HG02973 (cell line): ENCODE measurements around the gene GUCY2D.

ENCODE experiments used
- ATAC-seq: cut with Tn5 transposase; IDR thresholded peaks from one replicate; pipeline ENCODE4 v1.9.1; 2021; ENCODE audit warnings: moderate library complexity; ENCODE audit not compliant: unreplicated experiment

Gene GUCY2D

GRCh38 chr17:7989781-7990655, 12.4 kb upstream of the GUCY2D start:
- ATAC-seq, result no peak

GRCh38 chr17:7992516-7992915, 9.9 kb upstream of the GUCY2D start:
- no peak for ATAC-seq

DNA sequence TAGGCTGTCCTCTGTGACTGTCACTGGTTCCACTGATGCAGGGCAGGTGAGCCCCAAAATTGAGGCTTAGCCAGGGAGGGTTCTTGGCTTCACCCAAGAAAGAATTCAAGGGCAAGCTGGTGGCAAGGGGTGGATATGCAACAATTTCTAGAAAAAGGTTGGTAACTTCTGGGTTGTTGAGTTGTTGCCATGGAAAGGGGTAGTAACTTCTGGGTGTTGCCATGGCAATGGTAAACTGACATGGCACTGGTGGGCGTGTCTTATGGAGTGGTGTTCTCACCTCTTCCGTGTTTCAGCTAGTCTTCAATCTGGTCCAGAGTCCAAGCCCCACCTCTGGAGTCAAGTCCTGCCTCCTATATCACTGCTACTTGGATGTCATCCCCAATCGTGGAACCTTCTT, 9.5 kb upstream of the GUCY2D start:
- ATAC-seq, result no peak

- ATAC-seq, result no peak
Measured at GRCh38 chr17:7993972-7994589, 8.3 kb upstream of the GUCY2D start.

DNA sequence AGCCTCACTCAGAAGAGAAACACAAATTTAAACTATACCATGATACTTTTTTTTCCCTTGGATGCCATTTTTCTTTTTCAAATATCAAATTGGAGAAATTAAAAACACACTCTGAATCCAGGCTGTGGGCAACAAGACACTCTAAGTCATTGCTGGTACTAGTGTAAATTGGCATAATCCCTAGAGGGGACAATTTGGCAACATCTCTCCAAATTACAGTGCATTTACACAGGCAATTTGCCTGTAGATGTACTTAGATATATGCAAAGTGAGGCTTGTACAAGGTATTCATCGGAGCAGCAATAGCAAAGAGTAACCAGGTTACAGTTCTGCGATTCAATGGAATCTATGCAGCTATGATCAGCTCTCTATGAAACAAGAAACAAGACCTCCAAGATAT, 6.7 kb upstream of the GUCY2D start:
- ATAC-seq, result no peak

- no peak for ATAC-seq
Measured at GRCh38 chr17:7997186-7997585, 5.2 kb upstream of the GUCY2D start.

DNA sequence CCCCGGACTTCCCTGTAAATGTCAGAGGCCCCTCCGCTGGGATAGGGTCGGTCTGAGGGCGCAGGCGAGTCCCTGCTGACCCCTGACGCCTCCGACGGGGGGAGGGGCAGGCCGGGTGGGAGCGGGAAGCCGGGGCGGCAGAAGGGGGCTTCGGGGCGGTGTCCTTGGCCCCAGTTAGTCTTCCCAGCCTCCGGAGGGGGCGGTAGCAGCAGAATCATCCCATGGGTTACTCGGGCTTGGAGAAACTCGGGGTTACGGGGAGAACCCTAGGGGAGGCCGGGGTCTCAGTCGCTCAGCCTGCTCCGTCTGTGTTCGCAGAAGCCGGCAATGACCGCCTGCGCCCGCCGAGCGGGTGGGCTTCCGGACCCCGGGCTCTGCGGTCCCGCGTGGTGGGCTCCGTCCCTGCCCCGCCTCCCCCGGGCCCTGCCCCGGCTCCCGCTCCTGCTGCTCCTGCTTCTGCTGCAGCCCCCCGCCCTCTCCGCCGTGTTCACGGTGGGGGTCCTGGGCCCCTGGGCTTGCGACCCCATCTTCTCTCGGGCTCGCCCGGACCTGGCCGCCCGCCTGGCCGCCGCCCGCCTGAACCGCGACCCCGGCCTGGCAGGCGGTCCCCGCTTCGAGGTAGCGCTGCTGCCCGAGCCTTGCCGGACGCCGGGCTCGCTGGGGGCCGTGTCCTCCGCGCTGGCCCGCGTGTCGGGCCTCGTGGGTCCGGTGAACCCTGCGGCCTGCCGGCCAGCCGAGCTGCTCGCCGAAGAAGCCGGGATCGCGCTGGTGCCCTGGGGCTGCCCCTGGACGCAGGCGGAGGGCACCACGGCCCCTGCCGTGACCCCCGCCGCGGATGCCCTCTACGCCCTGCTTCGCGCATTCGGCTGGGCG, 542 bp downstream of the GUCY2D start:
- ATAC-seq, result no peak

DNA sequence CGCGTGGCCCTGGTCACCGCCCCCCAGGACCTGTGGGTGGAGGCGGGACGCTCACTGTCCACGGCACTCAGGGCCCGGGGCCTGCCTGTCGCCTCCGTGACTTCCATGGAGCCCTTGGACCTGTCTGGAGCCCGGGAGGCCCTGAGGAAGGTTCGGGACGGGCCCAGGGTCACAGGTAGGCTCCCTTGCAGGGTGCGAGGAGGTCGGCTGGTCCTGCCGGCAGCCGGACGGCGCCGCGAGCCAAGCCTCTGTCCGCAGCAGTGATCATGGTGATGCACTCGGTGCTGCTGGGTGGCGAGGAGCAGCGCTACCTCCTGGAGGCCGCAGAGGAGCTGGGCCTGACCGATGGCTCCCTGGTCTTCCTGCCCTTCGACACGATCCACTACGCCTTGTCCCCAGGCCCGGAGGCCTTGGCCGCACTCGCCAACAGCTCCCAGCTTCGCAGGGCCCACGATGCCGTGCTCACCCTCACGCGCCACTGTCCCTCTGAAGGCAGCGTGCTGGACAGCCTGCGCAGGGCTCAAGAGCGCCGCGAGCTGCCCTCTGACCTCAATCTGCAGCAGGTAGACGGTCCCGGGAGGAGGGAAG, 1.3 kb downstream of the GUCY2D start:
- no peak for ATAC-seq

DNA sequence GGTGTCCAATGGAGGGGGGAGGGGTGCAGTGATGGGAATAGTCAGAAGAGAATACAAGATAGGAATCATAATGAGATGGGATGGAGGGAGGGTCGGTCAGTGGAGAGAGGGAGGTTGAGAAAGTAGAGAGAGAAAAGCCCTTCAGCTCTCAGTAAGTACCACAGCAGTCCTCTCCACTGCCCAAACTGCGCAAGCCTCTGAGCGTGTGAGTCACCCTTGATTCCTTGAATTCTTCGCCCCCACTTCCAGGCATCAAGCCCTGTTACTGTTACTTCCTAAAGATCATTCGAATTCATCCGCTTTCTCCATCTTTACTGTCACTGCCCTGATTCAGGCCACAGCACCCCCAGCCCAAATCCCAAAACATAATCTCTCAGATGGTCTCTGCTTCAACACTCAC, 2.5 kb downstream of the GUCY2D start:
- ATAC-seq, result no peak

GRCh38 chr17:8005357-8005756, 2.9 kb downstream of the GUCY2D start:
- no peak for ATAC-seq

GRCh38 chr17:8005967-8006730, 3.7 kb downstream of the GUCY2D start:
- ATAC-seq, result no peak

DNA sequence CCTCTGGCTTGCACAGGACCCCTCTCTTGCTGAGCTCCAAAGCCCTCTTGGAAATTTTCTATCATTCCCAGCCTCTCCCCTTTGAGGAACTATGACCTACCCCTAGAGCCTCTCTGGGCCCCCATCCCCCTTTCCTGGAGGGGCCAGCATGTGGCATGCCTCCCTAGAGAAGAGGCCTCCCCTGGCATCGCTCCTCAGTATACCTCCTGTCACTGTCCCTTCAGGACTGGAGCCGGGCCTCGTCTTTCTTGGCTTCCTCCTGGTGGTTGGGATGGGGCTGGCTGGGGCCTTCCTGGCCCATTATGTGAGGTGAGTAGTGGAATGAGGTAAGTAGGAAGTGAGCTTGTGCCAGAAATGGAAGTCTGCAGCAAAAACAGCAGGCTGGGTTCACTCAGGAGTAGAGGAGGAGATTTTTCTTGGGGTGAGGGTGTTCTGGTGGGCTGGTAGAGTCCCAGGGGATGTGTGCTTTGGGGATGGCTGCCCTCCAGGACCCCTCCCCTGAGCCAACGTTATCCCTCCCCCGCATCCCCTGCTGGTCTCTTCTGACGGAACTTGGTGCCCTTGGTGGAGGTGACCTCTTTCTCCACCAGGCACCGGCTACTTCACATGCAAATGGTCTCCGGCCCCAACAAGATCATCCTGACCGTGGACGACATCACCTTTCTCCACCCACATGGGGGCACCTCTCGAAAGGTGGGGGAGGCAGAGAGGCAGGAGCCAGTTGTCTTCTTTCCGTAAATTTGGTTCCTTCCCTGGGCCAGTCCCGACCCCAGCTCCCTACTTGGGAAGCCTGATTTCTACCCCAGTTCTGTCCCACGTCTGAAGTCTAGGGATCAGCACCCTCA, 4.6 kb downstream of the GUCY2D start:
- ATAC-seq, result no peak

DNA sequence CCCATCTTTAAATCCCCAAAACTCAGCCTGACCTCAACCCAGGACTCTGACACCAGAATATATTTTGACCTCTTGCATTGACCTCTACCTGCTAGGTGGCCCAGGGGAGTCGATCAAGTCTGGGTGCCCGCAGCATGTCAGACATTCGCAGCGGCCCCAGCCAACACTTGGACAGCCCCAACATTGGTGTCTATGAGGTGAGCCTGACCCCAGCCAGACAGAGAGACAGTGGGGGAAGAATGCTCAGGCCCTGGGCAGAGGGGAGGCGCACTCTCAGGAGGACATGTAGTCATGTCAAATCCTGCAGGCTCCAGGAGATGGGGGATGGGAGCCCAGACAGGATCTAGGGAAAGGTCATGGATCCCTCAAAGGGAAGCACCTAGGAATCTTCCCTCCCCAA, 5.4 kb downstream of the GUCY2D start:
- no peak for ATAC-seq

DNA sequence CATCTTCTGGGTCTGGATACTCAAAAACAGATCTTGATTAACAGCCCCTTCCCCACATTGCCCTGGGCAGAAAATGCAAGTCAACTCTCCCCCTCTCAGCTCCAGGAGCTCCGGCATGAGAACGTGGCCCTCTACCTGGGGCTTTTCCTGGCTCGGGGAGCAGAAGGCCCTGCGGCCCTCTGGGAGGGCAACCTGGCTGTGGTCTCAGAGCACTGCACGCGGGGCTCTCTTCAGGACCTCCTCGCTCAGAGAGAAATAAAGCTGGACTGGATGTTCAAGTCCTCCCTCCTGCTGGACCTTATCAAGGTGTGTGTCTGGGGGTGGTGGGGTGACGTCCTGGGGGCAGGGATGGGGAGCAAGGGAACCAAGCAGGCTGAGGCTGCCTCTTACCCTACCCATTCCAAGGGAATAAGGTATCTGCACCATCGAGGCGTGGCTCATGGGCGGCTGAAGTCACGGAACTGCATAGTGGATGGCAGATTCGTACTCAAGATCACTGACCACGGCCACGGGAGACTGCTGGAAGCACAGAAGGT, 9.7 kb downstream of the GUCY2D start:
- no peak for ATAC-seq

GRCh38 chr17:8012996-8013640, 10.7 kb downstream of the GUCY2D start:
- ATAC-seq, result no peak

- no peak for ATAC-seq
Measured at GRCh38 chr17:8013731-8014557, 11.5 kb downstream of the GUCY2D start.

DNA sequence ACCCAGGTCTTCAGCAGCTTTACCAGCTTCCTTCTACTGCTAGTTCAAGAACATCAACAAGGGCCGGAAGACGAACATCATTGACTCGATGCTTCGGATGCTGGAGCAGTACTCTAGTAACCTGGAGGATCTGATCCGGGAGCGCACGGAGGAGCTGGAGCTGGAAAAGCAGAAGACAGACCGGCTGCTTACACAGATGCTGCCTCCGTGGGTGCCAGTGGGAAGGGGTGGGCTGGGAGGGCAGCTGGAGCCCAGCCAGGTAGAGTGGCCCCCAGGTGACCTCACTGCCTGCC, 12.1 kb downstream of the GUCY2D start:
- ATAC-seq, result no peak
